WI38 (cell line): ENCODE results near the gene MLLT1.

ENCODE experiments used
- H3K4me3 ChIP-seq: 2 replicates; pipeline ENCODE4 v1.5.1; 2011; ENCODE audit warnings: low read depth, mild to moderate bottlenecking, control low read depth, low read length
- CTCF ChIP-seq: IDR thresholded peaks from 2 replicates; pipeline ENCODE4 v1.5.1; 2012; ENCODE audit warnings: low read depth, mild to moderate bottlenecking, control low read depth, low read length

Gene MLLT1

GRCh38 chr19:6233056-6233826, 46.5 kb downstream of the MLLT1 start:
- TF ChIP-seq CTCF = no peak
- H3K4me3 ChIP-seq = no peak overlapping the region

GRCh38 chr19:6232601-6233055, 47.1 kb downstream of the MLLT1 start:
- no peak for TF ChIP-seq CTCF
- H3K4me3 ChIP-seq = no peak overlapping the region

GRCh38 chr19:6230991-6231448, 48.8 kb downstream of the MLLT1 start:
- H3K4me3 ChIP-seq = no peak overlapping the region
- no peak for TF ChIP-seq CTCF

- H3K4me3 ChIP-seq = no peak overlapping the region
- no peak for TF ChIP-seq CTCF
Measured at GRCh38 chr19:6229951-6230712, 49.6 kb downstream of the MLLT1 start.

- H3K4me3 ChIP-seq = no peak overlapping the region
- no peak for TF ChIP-seq CTCF
Measured at GRCh38 chr19:6229216-6229913, 50.4 kb downstream of the MLLT1 start.

GRCh38 chr19:6228551-6229215, 51.1 kb downstream of the MLLT1 start:
- TF ChIP-seq CTCF = no peak

More at GRCh38 chr19:6228551-6229215, 51.1 kb downstream of the MLLT1 start:
- H3K4me3 ChIP-seq = no peak overlapping the region
